ENCODE results near the gene RAD51AP1.

GRCh38 chr12:4567073-4567881, 28.6 kb downstream of the RAD51AP1 start:
- TF ChIP-seq EZH2 (IDR thresholded peaks at IDR 0.05; ENCODE audit: borderline replicate concordance, low read length) (no peak), CTCF (conservative IDR thresholded peaks at IDR 0.05 in 1 of 2, IDR thresholded peaks at IDR 0.05 in 1 of 2; ENCODE audit: extremely low read depth in 1 of 2, insufficient read depth in 1 of 2, low read depth in 1 of 2, low read length in 2 of 2) (no peak)

Measured in mammary epithelial cell (primary cell).